Naive B cell (primary cell): ENCODE data around the gene GJC1. TPM values are rescaled to one million over a fixed set of nuclear protein-coding genes. Genes with fewer than 3 reads are reported as not detected.

Experiments
- ATAC-seq, 2 donors: fragments of 150-1000 bp; cut with Tn5 transposase; 2 replicates each; pipeline ENCODE4 v1.10.0; 2021; ENCODE audit warnings: low read depth in 2 of 2, mild to moderate bottlenecking in 2 of 2, moderate library complexity in 2 of 2
- DNase-seq: peaks from one replicate; pipeline ENCODE4 v3.0.0; 2022
- H3K27ac Mint-ChIP-seq, 6 donors: one replicate each; pipeline ENCODE4 v1.8.0; 2020 to 2022; ENCODE audit warnings: mild to moderate bottlenecking in 6 of 6, mixed read lengths in 6 of 6, moderate library complexity in 5 of 6, inconsistent platforms in 2 of 6
- H3K27me3 Mint-ChIP-seq, 3 donors: one replicate each; pipeline ENCODE4 v1.8.0; 2021 to 2022; ENCODE audit warnings: mixed read lengths in 3 of 3, mild to moderate bottlenecking in 1 of 3
- H3K36me3 Mint-ChIP-seq, 2 donors: one replicate each; pipeline ENCODE4 v1.8.0; 2020 to 2022; ENCODE audit warnings: mixed read lengths in 2 of 2, inconsistent platforms in 1 of 2, mild to moderate bottlenecking in 1 of 2
- H3K4me1 Mint-ChIP-seq, 3 donors: one replicate each; pipeline ENCODE4 v1.8.0; 2020 to 2022; ENCODE audit warnings: mixed read lengths in 3 of 3, inconsistent platforms in 1 of 3, mild to moderate bottlenecking in 1 of 3, moderate library complexity in 1 of 3
- H3K4me3 Mint-ChIP-seq, 8 donors: one replicate each; pipeline ENCODE4 v1.8.0; 2020 to 2022; ENCODE audit warnings: mild to moderate bottlenecking in 8 of 8, mixed read lengths in 8 of 8, moderate library complexity in 8 of 8, inconsistent platforms in 2 of 8
- H3K9me3 Mint-ChIP-seq, 7 donors: one replicate each; pipeline ENCODE4 v1.8.0; 2020 to 2022; ENCODE audit warnings: mixed read lengths in 7 of 7, mild to moderate bottlenecking in 5 of 7, inconsistent platforms in 2 of 7, moderate library complexity in 1 of 7
- polyA plus RNA-seq, 6 donors: library from polyadenylated mRNA; unstranded; fragments of 300-500 nt; fragmentation: Illumina TruSeq; gene quantifications; one replicate each; pipeline ENCODE4 v1.2.3, GENCODE V29; 2021; ENCODE audit warnings: low read depth in 6 of 6

Gene GJC1
- polyA plus RNA-seq, 6 donors from 2014 or later = not detected

GRCh38 chr17:44787271-44787940, 42.7 kb downstream of the GJC1 start:
- H3K4me3 Mint-ChIP-seq = no peak overlapping the region
- H3K27ac Mint-ChIP-seq = no peak overlapping the region
- H3K36me3 Mint-ChIP-seq = no peaks in the 10 kb centered on the region
- DNase-seq (no peak), ATAC-seq (no peak)
- H3K9me3 Mint-ChIP-seq = no peaks in the 10 kb centered on the region
- peaks cover 0 to 27% (median 21%) of the 10 kb centered on the region in 3 donors for H3K27me3 Mint-ChIP-seq
- no peaks in the 10 kb centered on the region for H3K4me1 Mint-ChIP-seq

GRCh38 chr17:44786551-44787081, 43.5 kb downstream of the GJC1 start:
- Mint-ChIP-seq H3K4me1 (no peaks in the 10 kb centered on the region), H3K4me3 (peak overlapping the region in 1 of 8 donors; percentile 33), H3K9me3 (no peaks in the 10 kb centered on the region), H3K36me3 (no peaks in the 10 kb centered on the region), H3K27me3 (peaks cover 0 to 35% (median 27%) of the 10 kb centered on the region in 3 donors), H3K27ac (no peak overlapping the region)
- no peak for DNase-seq
- ATAC-seq = no peak

GRCh38 chr17:44785921-44786320, 44.2 kb downstream of the GJC1 start:
- Mint-ChIP-seq H3K9me3 (no peaks in the 10 kb centered on the region), H3K27ac (no peak overlapping the region), H3K4me3 (no peak overlapping the region), H3K27me3 (peaks cover 0 to 40% (median 27%) of the 10 kb centered on the region in 3 donors), H3K36me3 (no peaks in the 10 kb centered on the region), H3K4me1 (no peaks in the 10 kb centered on the region)
- ATAC-seq = no peak
- no peak for DNase-seq

- ATAC-seq (no peak), DNase-seq (no peak)
- H3K4me1 Mint-ChIP-seq = peaks cover 5 to 12% (median 8%) of the 10 kb centered on the region in 3 donors
- H3K27ac Mint-ChIP-seq = no peak overlapping the region
- H3K27me3 Mint-ChIP-seq = peaks cover 0 to 58% (median 29%) of the 10 kb centered on the region in 3 donors
- no peak overlapping the region for H3K4me3 Mint-ChIP-seq
- H3K9me3 Mint-ChIP-seq = no peaks in the 10 kb centered on the region
- H3K36me3 Mint-ChIP-seq = no peaks in the 10 kb centered on the region
Measured at GRCh38 chr17:44782326-44782850, 47.7 kb downstream of the GJC1 start.

- Mint-ChIP-seq H3K27ac (no peak overlapping the region), H3K9me3 (no peaks in the 10 kb centered on the region), H3K4me3 (peak overlapping the region in 1 of 8 donors; percentile 59), H3K27me3 (peaks cover 0 to 58% (median 22%) of the 10 kb centered on the region in 3 donors), H3K4me1 (peaks cover 5 to 17% (median 8%) of the 10 kb centered on the region in 3 donors), H3K36me3 (no peaks in the 10 kb centered on the region)
- DNase-seq = no peak
- ATAC-seq = no peak
Measured at GRCh38 chr17:44781551-44782325, 48.3 kb downstream of the GJC1 start.

- ATAC-seq (no peak), DNase-seq (no peak)
- no peaks in the 10 kb centered on the region for H3K36me3 Mint-ChIP-seq
- H3K27me3 Mint-ChIP-seq = peaks cover 0 to 55% (median 19%) of the 10 kb centered on the region in 3 donors
- no peaks in the 10 kb centered on the region for H3K9me3 Mint-ChIP-seq
- no peak overlapping the region for H3K27ac Mint-ChIP-seq
- peaks cover 11 to 23% (median 11%) of the 10 kb centered on the region in 3 donors for H3K4me1 Mint-ChIP-seq
- no peak overlapping the region for H3K4me3 Mint-ChIP-seq
Measured at GRCh38 chr17:44780845-44781480, 49.1 kb downstream of the GJC1 start.

GRCh38 chr17:44780161-44780560, 49.9 kb downstream of the GJC1 start:
- peaks cover 0 to 55% (median 19%) of the 10 kb centered on the region in 3 donors for H3K27me3 Mint-ChIP-seq
- no peak for DNase-seq
- H3K36me3 Mint-ChIP-seq = no peaks in the 10 kb centered on the region
- H3K9me3 Mint-ChIP-seq = no peaks in the 10 kb centered on the region
- H3K27ac Mint-ChIP-seq = peak overlapping the region in 1 of 6 donors; percentile 16
- H3K4me1 Mint-ChIP-seq = peaks cover 15 to 30% (median 18%) of the 10 kb centered on the region in 3 donors
- ATAC-seq = no peak
- peak overlapping the region in 1 of 8 donors; percentile 1 for H3K4me3 Mint-ChIP-seq

- H3K4me3 Mint-ChIP-seq = peak overlapping the region; percentile 9 to 72 (median 66)
- H3K4me1 Mint-ChIP-seq = peaks cover 17 to 36% (median 22%) of the 10 kb centered on the region in 3 donors
- H3K36me3 Mint-ChIP-seq = no peaks in the 10 kb centered on the region
- DNase-seq = peak; percentile 72
- ATAC-seq = peak; percentile 24 to 39
- H3K27ac Mint-ChIP-seq = peak overlapping the region in 3 of 6 donors; percentile 16 to 37 (median 30)
- peaks cover 0 to 55% (median 19%) of the 10 kb centered on the region in 3 donors for H3K27me3 Mint-ChIP-seq
- no peaks in the 10 kb centered on the region for H3K9me3 Mint-ChIP-seq
Measured at GRCh38 chr17:44779211-44780025, 50.7 kb downstream of the GJC1 start.

- Mint-ChIP-seq H3K9me3 (no peaks in the 10 kb centered on the region), H3K27me3 (peaks cover 0 to 55% (median 21%) of the 10 kb centered on the region in 3 donors), H3K4me3 (peak overlapping the region in 7 of 8 donors; percentile 3 to 72 (median 65)), H3K27ac (peak overlapping the region in 1 of 6 donors; percentile 37), H3K4me1 (peaks cover 17 to 36% (median 22%) of the 10 kb centered on the region in 3 donors), H3K36me3 (no peaks in the 10 kb centered on the region)
- ATAC-seq (no peak), DNase-seq (no peak)
Measured at GRCh38 chr17:44778656-44779210, 51.4 kb downstream of the GJC1 start.

GRCh38 chr17:44777394-44778348, 52.4 kb downstream of the GJC1 start:
- H3K36me3 Mint-ChIP-seq = no peaks in the 10 kb centered on the region
- peak overlapping the region in 1 of 6 donors; percentile 59 for H3K27ac Mint-ChIP-seq
- peaks cover 17 to 36% (median 22%) of the 10 kb centered on the region in 3 donors for H3K4me1 Mint-ChIP-seq
- no peak for DNase-seq
- peak overlapping the region in 5 of 8 donors; percentile 32 to 87 (median 56) for H3K4me3 Mint-ChIP-seq
- peaks cover 0 to 58% (median 27%) of the 10 kb centered on the region in 3 donors for H3K27me3 Mint-ChIP-seq
- ATAC-seq = no peak
- no peaks in the 10 kb centered on the region for H3K9me3 Mint-ChIP-seq

GRCh38 chr17:44776628-44777393, 53.3 kb downstream of the GJC1 start:
- no peaks in the 10 kb centered on the region for H3K9me3 Mint-ChIP-seq

More at GRCh38 chr17:44776628-44777393, 53.3 kb downstream of the GJC1 start:
- Mint-ChIP-seq H3K27ac (peak overlapping the region in 1 of 6 donors; percentile 74), H3K4me3 (peak overlapping the region; percentile 32 to 96 (median 84)), H3K27me3 (peaks cover 0 to 52% (median 19%) of the 10 kb centered on the region in 3 donors), H3K4me1 (peaks cover 17 to 36% (median 22%) of the 10 kb centered on the region in 3 donors), H3K36me3 (no peaks in the 10 kb centered on the region)
- no peak for DNase-seq
- ATAC-seq = no peak
